ENCODE results near the gene SAP25.

DNA sequence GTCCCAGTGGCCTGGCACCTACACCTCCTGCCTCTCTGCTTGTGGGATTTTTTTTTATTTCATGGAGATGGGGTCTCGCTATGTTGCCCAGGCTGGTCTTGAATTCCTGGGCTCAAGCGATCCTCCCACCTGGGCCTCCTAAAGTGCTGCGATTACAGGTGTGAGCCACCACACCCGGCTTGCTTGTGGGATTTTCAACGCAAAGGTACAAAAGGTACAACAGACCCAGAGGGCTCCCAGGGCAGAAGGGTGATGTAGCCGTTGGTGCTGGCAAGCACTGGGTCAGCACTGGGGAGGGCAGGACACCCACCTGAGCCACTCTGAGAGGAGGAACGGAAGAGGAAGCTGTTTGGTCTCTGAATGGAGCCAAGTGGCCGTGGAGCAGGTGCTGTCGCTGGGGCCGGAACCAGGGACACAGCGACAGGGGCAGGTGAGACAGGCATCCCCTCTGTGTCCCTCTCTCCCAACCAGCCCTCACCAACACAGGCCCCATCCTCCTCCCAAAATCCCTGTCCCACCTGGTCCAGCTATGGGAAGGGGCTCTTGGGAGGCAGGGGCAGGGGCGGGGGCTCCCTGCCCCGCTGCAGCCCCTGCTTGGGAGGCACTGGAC lies 2.8 kb upstream of the SAP25 start:
- TF ChIP-seq, protein P1, sequence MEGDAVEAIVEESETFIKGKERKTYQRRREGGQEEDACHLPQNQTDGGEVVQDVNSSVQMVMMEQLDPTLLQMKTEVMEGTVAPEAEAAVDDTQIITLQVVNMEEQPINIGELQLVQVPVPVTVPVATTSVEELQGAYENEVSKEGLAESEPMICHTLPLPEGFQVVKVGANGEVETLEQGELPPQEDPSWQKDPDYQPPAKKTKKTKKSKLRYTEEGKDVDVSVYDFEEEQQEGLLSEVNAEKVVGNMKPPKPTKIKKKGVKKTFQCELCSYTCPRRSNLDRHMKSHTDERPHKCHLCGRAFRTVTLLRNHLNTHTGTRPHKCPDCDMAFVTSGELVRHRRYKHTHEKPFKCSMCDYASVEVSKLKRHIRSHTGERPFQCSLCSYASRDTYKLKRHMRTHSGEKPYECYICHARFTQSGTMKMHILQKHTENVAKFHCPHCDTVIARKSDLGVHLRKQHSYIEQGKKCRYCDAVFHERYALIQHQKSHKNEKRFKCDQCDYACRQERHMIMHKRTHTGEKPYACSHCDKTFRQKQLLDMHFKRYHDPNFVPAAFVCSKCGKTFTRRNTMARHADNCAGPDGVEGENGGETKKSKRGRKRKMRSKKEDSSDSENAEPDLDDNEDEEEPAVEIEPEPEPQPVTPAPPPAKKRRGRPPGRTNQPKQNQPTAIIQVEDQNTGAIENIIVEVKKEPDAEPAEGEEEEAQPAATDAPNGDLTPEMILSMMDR (conservative IDR thresholded peaks at IDR 0.05; ENCODE audit: low read depth in 2 of 2), result no peak
- no peak for TF ChIP-seq POLR2AphosphoS5 (IDR thresholded peaks at IDR 0.05; ENCODE audit: low read depth)
- TF ChIP-seq REST (IDR thresholded peaks at IDR 0.05; ENCODE audit: unreplicated experiment), result no peak
